Smooth muscle cell (in vitro differentiated cells): ENCODE results near the gene DOP1B. TPM values are rescaled to one million over a fixed set of nuclear protein-coding genes. Genes with fewer than 3 reads are reported as not detected.

Source experiments
- DNase-seq: peaks from one replicate; lab custom pipeline; 2025; ENCODE audit not compliant: unreplicated experiment; lab: John Stamatoyannopoulos, UW
- H2AFZ ChIP-seq: fragments of 200-600 bp; sonication (generic); 2 replicates; pipeline ENCODE4 v1.6.0; 2016; ENCODE audit warnings: antibody characterized with exemption, low read depth, mild to moderate bottlenecking
- H3F3A ChIP-seq: fragments of 200-600 bp; sonication (generic); 2 replicates; pipeline ENCODE4 v1.6.0; 2017; ENCODE audit warnings: antibody characterized with exemption, low read depth
- H3K27ac ChIP-seq: fragments of 200-600 bp; sonication (generic); 2 replicates; pipeline ENCODE4 v1.5.1; 2016; ENCODE audit warnings: low read depth, mild to moderate bottlenecking
- H3K27me3 ChIP-seq: fragments of 200-600 bp; sonication (generic); 2 replicates; pipeline ENCODE4 v1.6.1; 2016; ENCODE audit warnings: low read depth, mild to moderate bottlenecking
- H3K36me3 ChIP-seq: fragments of 200-600 bp; sonication (generic); 2 replicates; pipeline ENCODE4 v1.5.1; 2016; ENCODE audit warnings: low read depth
- H3K4me1 ChIP-seq: fragments of 200-600 bp; sonication (generic); 2 replicates; pipeline ENCODE4 v1.5.1; 2016; ENCODE audit warnings: low read depth
- H3K4me2 ChIP-seq: fragments of 200-600 bp; sonication (generic); 2 replicates; pipeline ENCODE4 v1.6.0; 2016; ENCODE audit warnings: mild to moderate bottlenecking
- H3K4me3 ChIP-seq: fragments of 200-600 bp; sonication (generic); 2 replicates; pipeline ENCODE4 v1.5.1; 2016; ENCODE audit warnings: mild to moderate bottlenecking
- H3K79me2 ChIP-seq: fragments of 200-600 bp; sonication (generic); 2 replicates; pipeline ENCODE4 v1.6.0; 2016; ENCODE audit warnings: low read depth, mild to moderate bottlenecking
- H3K9ac ChIP-seq: fragments of 200-600 bp; sonication (generic); 2 replicates; pipeline ENCODE4 v1.6.0; 2016; ENCODE audit warnings: low read depth
- H3K9me3 ChIP-seq: fragments of 200-600 bp; sonication (generic); replicated peaks from 2 replicates; pipeline ENCODE4 v1.5.1; 2016; ENCODE audit warnings: low read depth
- H4K20me1 ChIP-seq: fragments of 200-600 bp; sonication (generic); 2 replicates; pipeline ENCODE4 v1.6.0; 2016; ENCODE audit warnings: low read depth
- CTCF ChIP-seq: fragments of 200-600 bp; sonication (generic); IDR thresholded peaks from 2 replicates; pipeline ENCODE4 v1.5.1; 2017; ENCODE audit warnings: borderline replicate concordance, mild to moderate bottlenecking, antibody characterized with exemption; ENCODE audit not compliant: insufficient read depth, poor library complexity, severe bottlenecking
- WGBS: methylation state at CpG from one replicate; pipeline ENCODE4 v1.1.7; 2016; ENCODE audit warnings: low lambda C conversion rate; 5-methylcytosine and 5-hydroxymethylcytosine counted together
- polyA plus RNA-seq: library from polyadenylated mRNA; unstranded; fragments of >200 nt; fragmentation: Nextera tagmentation; extraction: Ambion mirVana; gene quantifications from 2 replicates; pipeline ENCODE4 v1.2.1, GENCODE V29; 2016
- total RNA-seq: library from RNA; depleted of rRNA; stranded (reverse); fragments of >200 nt; gene quantifications from 2 replicates; pipeline ENCODE4 v1.2.3, GENCODE V29; 2014

DOP1B gene
- total and polyA plus RNA-seq, 2 experiments from 2014 or later = 3.2 to 14.5 TPM

- Histone ChIP-seq H3K9me3 (no peaks in the 10 kb centered on the region), H4K20me1 (no peaks in the 10 kb centered on the region), H3K27ac (no peak overlapping the region), H3K4me1 (no peaks in the 10 kb centered on the region), H3K4me2 (no peak overlapping the region), H3K9ac (no peak overlapping the region), H3K79me2 (no peaks in the 10 kb centered on the region), H3K36me3 (no peaks in the 10 kb centered on the region), H3F3A (no peaks in the 10 kb centered on the region), H2AFZ (no peak overlapping the region), H3K4me3 (no peak overlapping the region), H3K27me3 (no peaks in the 10 kb centered on the region)
- no peak for TF ChIP-seq CTCF
- DNase-seq = no peak
- 90% methylated on average over 17 of the region's 17 CpGs for WGBS
These were observed 42.8 kb upstream of the DOP1B start for GRCh38 chr21:36113647-36114428.

GRCh38 chr21:36115138-36115730 is 41.4 kb upstream of the DOP1B start:
- no peak overlapping the region for H3K4me2 ChIP-seq
- WGBS = 91% methylated on average over 6 of the region's 6 CpGs
- no peak overlapping the region for H3K9ac ChIP-seq
- no peaks in the 10 kb centered on the region for H3K4me1 ChIP-seq
- TF ChIP-seq CTCF = no peak
- H2AFZ ChIP-seq = no peak overlapping the region
- no peak overlapping the region for H3K27ac ChIP-seq
- DNase-seq = no peak
- H3F3A ChIP-seq = no peaks in the 10 kb centered on the region
- no peaks in the 10 kb centered on the region for H3K9me3 ChIP-seq
- H3K4me3 ChIP-seq = no peak overlapping the region
- H3K79me2 ChIP-seq = no peaks in the 10 kb centered on the region
- no peaks in the 10 kb centered on the region for H4K20me1 ChIP-seq
- no peaks in the 10 kb centered on the region for H3K27me3 ChIP-seq
- H3K36me3 ChIP-seq = no peaks in the 10 kb centered on the region

- Histone ChIP-seq H3F3A (no peaks in the 10 kb centered on the region), H3K9ac (no peak overlapping the region), H3K27ac (no peak overlapping the region), H2AFZ (no peak overlapping the region), H3K36me3 (no peaks in the 10 kb centered on the region), H3K79me2 (no peaks in the 10 kb centered on the region), H3K27me3 (no peaks in the 10 kb centered on the region), H3K4me2 (no peak overlapping the region), H3K9me3 (no peaks in the 10 kb centered on the region), H4K20me1 (no peaks in the 10 kb centered on the region), H3K4me3 (no peak overlapping the region), H3K4me1 (no peaks in the 10 kb centered on the region)
- TF ChIP-seq CTCF = no peak
- 89% methylated on average over 2 of the region's 2 CpGs for WGBS
- DNase-seq = no peak
These were observed 39.3 kb upstream of the DOP1B start for GRCh38 chr21:36117286-36117741.
